ENCODE results near the gene RNU1-1.
"Not testable (repeated sequence)": the region's sequence is repeated elsewhere in the genome, so short reads cannot be mapped to it uniquely, and the experiment has no call there.

GRCh38 chr1:16532235-16532991 lies 18.3 kb upstream of the RNU1-1 start:
- not testable (repeated sequence) for TF ChIP-seq CTCF (IDR thresholded peaks at IDR 0.05; ENCODE audit: poor library complexity, severe bottlenecking); EZH2 (IDR thresholded peaks at IDR 0.05; ENCODE audit: borderline replicate concordance, insufficient read depth, low read length, poor library complexity, severe bottlenecking); EP300 (conservative IDR thresholded peaks at IDR 0.05; ENCODE audit: poor library complexity, severe bottlenecking); POLR2AphosphoS5 (IDR thresholded peaks at IDR 0.05)

All from neural cell (in vitro differentiated cells).